Left ventricle myocardium inferior (tissue), 1 donor: ENCODE data around the gene HS6ST3. TPM values are rescaled to one million over a fixed set of nuclear protein-coding genes. Genes with fewer than 3 reads are reported as not detected.

Source experiments
- DNase-seq: peaks from one replicate; pipeline ENCODE4 v3.0.0-alpha.2; 2020
- H3K27ac ChIP-seq: fragments of 200-600 bp; replicated peaks from 2 replicates; pipeline ENCODE4 v1.8.0; 2021
- H3K27me3 ChIP-seq: fragments of 200-600 bp; 2 replicates; pipeline ENCODE4 v1.8.0; 2021; ENCODE audit warnings: low read depth
- H3K36me3 ChIP-seq: fragments of 200-600 bp; 2 replicates; pipeline ENCODE4 v1.8.0; 2021
- H3K4me1 ChIP-seq: fragments of 200-600 bp; 2 replicates; pipeline ENCODE4 v1.8.0; 2021
- H3K4me3 ChIP-seq: fragments of 200-600 bp; 2 replicates; pipeline ENCODE4 v1.8.0; 2021; ENCODE audit warnings: mild to moderate bottlenecking, moderate library complexity
- H3K9me3 ChIP-seq: fragments of 200-600 bp; replicated peaks from 2 replicates; pipeline ENCODE4 v1.8.0; 2021
- intact Hi-C: fragments of 100-400 bp; cut with micrococcal nuclease; formaldehyde crosslinking; loops from one replicate; pipeline ENCODE4 v1.11.0; 2022
- total RNA-seq: library from RNA; stranded (reverse); fragmentation: NEBNext Ultra II Directional; extraction: Animal tissue kit (Norgen Biotek cat#: 25700); gene quantifications from one replicate; pipeline ENCODE4 v1.2.1, GENCODE V29; 2021
- TF ChIP-seq, protein P1 (sequence below): fragments of 200-600 bp; IDR thresholded peaks from 2 replicates; pipeline ENCODE4 v1.8.0; 2021; ENCODE audit warnings: antibody characterized with exemption, mild to moderate bottlenecking, borderline replicate concordance
- donor health status: DM: no; HTN: yes; CAD: no; lungs with severe emphysema.

Gene HS6ST3
- total RNA-seq, 1 donor from 2014 or later, result 2.0 TPM

DNA sequence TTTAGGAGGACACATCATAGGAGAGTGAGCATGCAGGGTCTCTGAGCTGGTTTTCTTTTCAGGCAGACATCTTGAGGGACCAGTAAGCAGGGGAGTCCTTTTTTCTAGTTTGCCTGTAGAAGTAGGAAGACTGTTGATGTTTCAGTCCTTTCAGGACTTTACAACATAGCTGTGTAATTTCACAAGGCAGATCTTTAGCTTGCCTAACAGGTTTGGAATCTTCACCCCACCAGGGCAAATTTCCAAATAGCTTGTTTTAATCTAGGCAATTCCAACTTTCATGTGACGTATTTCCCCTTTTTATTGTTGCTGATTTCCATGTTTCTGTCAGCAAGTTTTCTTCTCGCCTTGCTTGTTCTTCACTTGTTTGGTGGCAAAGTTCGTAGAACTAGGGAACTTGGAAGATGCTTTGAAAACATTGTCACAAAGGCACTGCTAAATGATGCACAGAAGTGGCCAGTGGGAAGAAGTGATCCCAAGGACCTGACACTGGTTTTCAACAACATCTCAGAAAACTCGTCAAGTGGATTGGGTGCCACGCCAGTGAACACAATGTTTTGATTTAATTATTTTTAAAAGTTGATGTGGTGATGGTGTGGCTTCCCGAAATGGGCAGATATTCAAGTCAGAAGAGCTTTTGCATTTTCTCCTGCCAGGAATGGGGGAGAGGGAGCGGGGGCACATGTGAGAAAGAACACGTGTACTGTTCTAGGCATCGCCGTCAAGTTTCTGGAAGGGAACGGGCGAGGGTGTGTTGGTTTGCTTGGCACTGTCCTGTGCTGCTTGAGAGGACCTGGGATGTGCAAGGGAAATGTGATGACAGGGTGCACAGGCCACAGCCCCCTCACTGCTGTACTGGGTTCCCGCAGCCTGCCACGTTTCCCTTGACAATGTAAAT lies 485.8 kb downstream of the HS6ST3 start:
- Histone ChIP-seq H3K4me3 (no peak overlapping the region), H3K27ac (no peak overlapping the region), H3K4me1 (no peaks in the 10 kb centered on the region), H3K27me3 (no peaks in the 10 kb centered on the region), H3K9me3 (no peaks in the 10 kb centered on the region), H3K36me3 (no peaks in the 10 kb centered on the region)
- DNase-seq, result no peak
- intact Hi-C loops, result no loop called here
- TF ChIP-seq, protein P1, sequence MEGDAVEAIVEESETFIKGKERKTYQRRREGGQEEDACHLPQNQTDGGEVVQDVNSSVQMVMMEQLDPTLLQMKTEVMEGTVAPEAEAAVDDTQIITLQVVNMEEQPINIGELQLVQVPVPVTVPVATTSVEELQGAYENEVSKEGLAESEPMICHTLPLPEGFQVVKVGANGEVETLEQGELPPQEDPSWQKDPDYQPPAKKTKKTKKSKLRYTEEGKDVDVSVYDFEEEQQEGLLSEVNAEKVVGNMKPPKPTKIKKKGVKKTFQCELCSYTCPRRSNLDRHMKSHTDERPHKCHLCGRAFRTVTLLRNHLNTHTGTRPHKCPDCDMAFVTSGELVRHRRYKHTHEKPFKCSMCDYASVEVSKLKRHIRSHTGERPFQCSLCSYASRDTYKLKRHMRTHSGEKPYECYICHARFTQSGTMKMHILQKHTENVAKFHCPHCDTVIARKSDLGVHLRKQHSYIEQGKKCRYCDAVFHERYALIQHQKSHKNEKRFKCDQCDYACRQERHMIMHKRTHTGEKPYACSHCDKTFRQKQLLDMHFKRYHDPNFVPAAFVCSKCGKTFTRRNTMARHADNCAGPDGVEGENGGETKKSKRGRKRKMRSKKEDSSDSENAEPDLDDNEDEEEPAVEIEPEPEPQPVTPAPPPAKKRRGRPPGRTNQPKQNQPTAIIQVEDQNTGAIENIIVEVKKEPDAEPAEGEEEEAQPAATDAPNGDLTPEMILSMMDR, result no peak

DNA sequence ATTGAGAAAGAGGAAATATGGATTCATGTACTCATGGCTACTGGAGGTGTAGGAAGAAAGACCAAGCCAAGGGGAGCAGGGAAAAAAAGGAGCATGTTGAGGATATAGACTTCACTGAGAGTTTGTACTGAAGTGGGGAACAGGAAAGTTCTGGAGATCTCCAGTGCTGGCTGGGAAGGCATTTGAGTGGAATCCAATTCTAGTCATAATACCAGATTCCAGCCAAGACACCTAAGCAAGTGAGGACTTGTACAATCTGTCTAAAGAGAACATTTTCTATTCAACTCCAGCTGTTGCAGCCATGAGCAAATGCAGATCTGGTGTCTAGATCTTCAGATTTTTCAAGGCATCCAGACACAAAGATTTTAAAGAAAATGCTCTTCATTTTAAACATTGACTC lies 491.8 kb downstream of the HS6ST3 start:
- H3K9me3 ChIP-seq, result peaks cover 7% of the 10 kb centered on the region
- TF ChIP-seq, protein P1, result no peak
- no peak for DNase-seq
- H3K4me3 ChIP-seq, result no peak overlapping the region
- no peak overlapping the region for H3K27ac ChIP-seq
- H3K4me1 ChIP-seq, result no peaks in the 10 kb centered on the region
- intact Hi-C loops, result no loop called here
- H3K27me3 ChIP-seq, result no peaks in the 10 kb centered on the region
- H3K36me3 ChIP-seq, result no peaks in the 10 kb centered on the region

DNA sequence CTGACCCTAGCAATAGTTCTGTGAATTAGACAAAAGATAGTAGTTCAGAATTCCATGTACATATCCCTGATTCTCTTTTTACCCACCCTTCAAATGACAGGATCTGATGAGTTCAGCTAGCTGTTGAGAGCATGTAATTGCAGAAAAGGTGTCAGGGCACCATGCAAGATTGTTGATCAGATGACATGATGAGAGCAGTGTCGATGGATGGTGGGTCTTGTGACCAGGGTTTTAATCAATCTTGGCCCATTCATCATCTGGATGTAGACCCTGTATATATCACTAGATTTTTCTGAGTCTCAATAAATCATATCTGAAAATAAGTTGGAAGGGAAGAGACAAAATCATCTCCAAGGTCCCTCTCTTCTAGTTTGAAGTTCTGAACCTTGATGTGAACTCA lies 525.3 kb downstream of the HS6ST3 start:
- H3K4me1 ChIP-seq, result no peaks in the 10 kb centered on the region
- intact Hi-C loops, result no loop called here
- TF ChIP-seq, protein P1, result no peak
- H3K27me3 ChIP-seq, result no peaks in the 10 kb centered on the region
- no peak overlapping the region for H3K27ac ChIP-seq
- no peak for DNase-seq
- no peaks in the 10 kb centered on the region for H3K9me3 ChIP-seq
- H3K4me3 ChIP-seq, result no peak overlapping the region
- no peaks in the 10 kb centered on the region for H3K36me3 ChIP-seq

DNA sequence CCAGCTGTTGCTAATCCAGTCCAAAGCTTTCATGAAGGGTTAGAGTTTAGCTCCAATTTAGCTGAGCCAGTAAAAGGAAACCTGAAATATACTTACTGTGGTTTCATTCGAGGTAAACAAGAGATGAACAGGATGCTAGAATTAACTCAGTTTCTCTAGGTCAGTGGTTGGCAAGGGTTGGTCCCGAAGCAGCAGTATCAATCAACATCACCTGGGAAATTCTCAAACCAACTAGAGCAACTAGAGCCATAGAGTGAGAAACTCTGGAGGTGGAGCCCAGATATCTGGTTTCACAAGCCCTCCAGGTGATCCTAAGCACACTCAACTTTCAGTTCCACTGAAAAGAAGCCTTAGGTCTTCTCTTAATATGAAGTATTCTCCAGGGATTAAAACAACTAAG lies 527.6 kb downstream of the HS6ST3 start:
- Histone ChIP-seq H3K4me1 (no peaks in the 10 kb centered on the region), H3K4me3 (no peak overlapping the region), H3K27ac (no peak overlapping the region), H3K9me3 (no peaks in the 10 kb centered on the region), H3K27me3 (no peaks in the 10 kb centered on the region), H3K36me3 (no peaks in the 10 kb centered on the region)
- TF ChIP-seq, protein P1, result no peak
- DNase-seq, result no peak
- intact Hi-C loops, result no loop called here

DNA sequence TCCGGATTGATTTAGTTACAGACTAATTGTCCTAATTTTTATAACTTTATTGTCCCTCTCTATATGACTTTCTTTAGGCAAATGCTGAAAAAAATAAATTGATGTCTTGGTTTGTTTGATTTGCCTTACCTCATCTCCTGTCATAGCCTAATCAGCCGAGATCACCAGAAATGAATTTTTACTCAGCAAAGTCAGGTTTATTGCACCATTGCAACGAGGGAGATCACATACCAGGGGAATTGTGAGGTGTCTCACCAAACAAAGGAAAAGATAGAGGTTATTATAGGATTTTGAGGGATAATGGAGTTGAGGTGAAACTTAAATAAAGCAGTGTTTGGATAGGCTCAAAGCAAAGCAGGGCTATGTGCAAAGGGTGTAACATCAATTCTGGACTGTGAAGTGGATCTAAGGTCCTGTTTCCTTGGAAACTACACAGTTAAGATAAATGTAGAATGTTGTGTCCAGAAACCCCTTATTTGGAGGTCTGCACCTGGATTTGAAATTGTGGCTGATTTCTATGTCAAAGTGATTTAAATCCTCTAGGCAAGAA lies 531.8 kb downstream of the HS6ST3 start:
- TF ChIP-seq, protein P1, result no peak
- no peaks in the 10 kb centered on the region for H3K9me3 ChIP-seq
- no peak overlapping the region for H3K27ac ChIP-seq
- no peaks in the 10 kb centered on the region for H3K4me1 ChIP-seq
- intact Hi-C loops, result no loop called here
- H3K36me3 ChIP-seq, result no peaks in the 10 kb centered on the region
- H3K4me3 ChIP-seq, result no peak overlapping the region
- H3K27me3 ChIP-seq, result no peaks in the 10 kb centered on the region
- no peak for DNase-seq
